HG03469 (cell line): Measurements from ENCODE around the gene RUNX1.

Experiments used
- ATAC-seq: cut with Tn5 transposase; IDR thresholded peaks from one replicate; pipeline ENCODE4 v1.9.1; 2021; ENCODE audit warnings: mild to moderate bottlenecking, moderate library complexity, moderate number of reproducible peaks; ENCODE audit not compliant: unreplicated experiment

RUNX1 gene

GRCh38 chr21:34836933-34837505 lies 212.1 kb downstream of the RUNX1 start:
- no peak for ATAC-seq

GRCh38 chr21:34836103-34836932 lies 212.8 kb downstream of the RUNX1 start:
- ATAC-seq, result no peak

GRCh38 chr21:34835526-34835925 lies 213.6 kb downstream of the RUNX1 start:
- no peak for ATAC-seq

GRCh38 chr21:34834852-34835501 lies 214.1 kb downstream of the RUNX1 start:
- ATAC-seq, result no peak

GRCh38 chr21:34834290-34834689 lies 214.8 kb downstream of the RUNX1 start:
- ATAC-seq, result no peak

GRCh38 chr21:34833465-34833864 lies 215.6 kb downstream of the RUNX1 start:
- no peak for ATAC-seq

GRCh38 chr21:34830386-34831170 lies 218.5 kb downstream of the RUNX1 start:
- no peak for ATAC-seq

- no peak for ATAC-seq
These were observed 221.5 kb downstream of the RUNX1 start for GRCh38 chr21:34827445-34828235.

GRCh38 chr21:34826836-34827235 lies 222.3 kb downstream of the RUNX1 start:
- no peak for ATAC-seq

- ATAC-seq, result no peak
These were observed 223.1 kb downstream of the RUNX1 start for GRCh38 chr21:34825948-34826548.

- ATAC-seq, result no peak
These were observed 224.0 kb downstream of the RUNX1 start for GRCh38 chr21:34825101-34825500.

- ATAC-seq, result no peak
These were observed 224.8 kb downstream of the RUNX1 start for GRCh38 chr21:34824314-34824713.

- no peak for ATAC-seq
These were observed 226.2 kb downstream of the RUNX1 start for GRCh38 chr21:34822942-34823341.

GRCh38 chr21:34822168-34822567 lies 226.9 kb downstream of the RUNX1 start:
- ATAC-seq, result no peak

- ATAC-seq, result no peak
These were observed 227.4 kb downstream of the RUNX1 start for GRCh38 chr21:34821717-34822116.

GRCh38 chr21:34820051-34820450 lies 229.1 kb downstream of the RUNX1 start:
- no peak for ATAC-seq

- ATAC-seq, result no peak
These were observed 229.6 kb downstream of the RUNX1 start for GRCh38 chr21:34819357-34819999.

- ATAC-seq, result no peak
These were observed 230.4 kb downstream of the RUNX1 start for GRCh38 chr21:34818662-34819158.
